Body of pancreas (tissue), 4 donors: ENCODE results near the gene SGMS1. TPM values are rescaled to one million over a fixed set of nuclear protein-coding genes. Genes with fewer than 3 reads are reported as not detected.

Experiments used
- ATAC-seq: fragments of 150-250 bp; one replicate; pipeline ENCODE4 v1.9.1; 2016
- DNase-seq, 4 donors: peaks; one replicate each; pipeline ENCODE4 v3.0.0-alpha.2; 2019
- H3K27ac ChIP-seq, 4 donors: fragments of 200-600 bp; sonication (generic); 1 replicate in 3 of 4; 2 replicates in 1 of 4; pipeline versions ENCODE4 v1.5.1 to v1.6.1; 2016 to 2019; ENCODE audit warnings: mild to moderate bottlenecking in 1 of 4, mixed read lengths in 1 of 4, moderate library complexity in 1 of 4
- H3K27me3 ChIP-seq, 2 donors: fragments of 200-600 bp; sonication (generic); one replicate each; pipeline ENCODE4 v1.6.0; 2016; ENCODE audit warnings: mild to moderate bottlenecking in 1 of 2
- H3K36me3 ChIP-seq, 2 donors: fragments of 200-600 bp; sonication (generic); replicated peaks in 1 of 2; 2 replicates each; pipeline ENCODE4 v1.5.1; 2016; ENCODE audit warnings: low read depth in 2 of 2; ENCODE audit not compliant: insufficient read depth in 1 of 2
- H3K4me1 ChIP-seq: fragments of 200-600 bp; sonication (generic); one replicate; pipeline ENCODE4 v1.6.0; 2016
- H3K4me3 ChIP-seq, 2 donors: fragments of 200-600 bp; sonication (generic); 1 replicate in 1 of 2; 2 replicates in 1 of 2; pipeline ENCODE4 v1.5.1; 2016 to 2019
- H3K9me3 ChIP-seq, 3 donors: fragments of 200-600 bp; sonication (generic); 1 replicate in 2 of 3; 2 replicates in 1 of 3; pipeline ENCODE4 v1.5.1; 2016
- CTCF ChIP-seq, 7 experiments: fragments of 450-650 bp in 4 of 7; fragments of 200-600 bp in 3 of 7; sonication (generic) in 3 of 7; IDR thresholded peaks; one replicate each; pipeline ENCODE4 v1.5.1; 2016 to 2019; ENCODE audit warnings: antibody characterized with exemption in 7 of 7
- POLR2A ChIP-seq, 3 donors: fragments of 450-650 bp; IDR thresholded peaks; one replicate each; pipeline ENCODE4 v1.6.1; 2016; ENCODE audit warnings: antibody characterized with exemption in 3 of 3, mild to moderate bottlenecking in 2 of 3
- whole genome bisulfite sequencing, 2 donors: methylation state at CpG; one replicate each; pipeline ENCODE4 v1.1.5; 2017; 5-methylcytosine and 5-hydroxymethylcytosine counted together
- intact Hi-C: fragments of 100-400 bp; cut with DNase I; formaldehyde crosslinking; loops from one replicate; pipeline ENCODE4 v1.15.1; 2023
- total RNA-seq, 2 donors: library from RNA; depleted of rRNA; stranded (reverse); fragments of >200 nt; gene quantifications; one replicate each; pipeline ENCODE4 v1.1.0, GENCODE V29; 2016

The SGMS1 gene
- total RNA-seq, 2 donors from 2014 or later, result 46.2 to 68.9 TPM

- no peak overlapping the region for H3K4me3 ChIP-seq
- H3K9me3 ChIP-seq, result no peaks in the 10 kb centered on the region
- H3K27ac ChIP-seq, result no peak overlapping the region
- peaks cover 4% of the 10 kb centered on the region for H3K4me1 ChIP-seq
- DNase-seq (no peak), ATAC-seq (no peak)
- no peak for TF ChIP-seq POLR2A (IDR thresholded peaks at IDR 0.05)
- no peak for TF ChIP-seq CTCF (IDR thresholded peaks at IDR 0.05)
- H3K36me3 ChIP-seq, result no peaks in the 10 kb centered on the region
- WGBS, 2 donors, result 86 to 96% methylated on average over 2 of the region's 2 CpGs
- intact Hi-C loops, result no loop called here
- no peaks in the 10 kb centered on the region for H3K27me3 ChIP-seq
Observed at GRCh38 chr10:50334273-50334672, 289.5 kb downstream of the SGMS1 start.

GRCh38 chr10:50333872-50334271 lies 289.9 kb downstream of the SGMS1 start:
- intact Hi-C loops, result no loop called here
- ATAC-seq (no peak), DNase-seq (no peak)
- Histone ChIP-seq H3K36me3 (no peaks in the 10 kb centered on the region), H3K4me3 (no peak overlapping the region), H3K9me3 (no peaks in the 10 kb centered on the region), H3K27ac (no peak overlapping the region), H3K4me1 (peaks cover 4% of the 10 kb centered on the region), H3K27me3 (no peaks in the 10 kb centered on the region)
- TF ChIP-seq CTCF (IDR thresholded peaks at IDR 0.05), result no peak
- no peak for TF ChIP-seq POLR2A (IDR thresholded peaks at IDR 0.05)

- no peak for TF ChIP-seq CTCF (IDR thresholded peaks at IDR 0.05)
- no peak for TF ChIP-seq POLR2A (IDR thresholded peaks at IDR 0.05)
- intact Hi-C loops, result no loop called here
- ATAC-seq, result no peak
- WGBS, 2 donors, result 83 to 84% methylated on average over 3 of the region's 3 CpGs
- H3K4me1 ChIP-seq, result peaks cover 4% of the 10 kb centered on the region
- no peaks in the 10 kb centered on the region for H3K27me3 ChIP-seq
- no peaks in the 10 kb centered on the region for H3K9me3 ChIP-seq
- no peaks in the 10 kb centered on the region for H3K36me3 ChIP-seq
- H3K4me3 ChIP-seq, result no peak overlapping the region
- no peak overlapping the region for H3K27ac ChIP-seq
- DNase-seq, result no peak
Observed at GRCh38 chr10:50332108-50332842, 291.5 kb downstream of the SGMS1 start.

- intact Hi-C loops, result no loop called here
- Histone ChIP-seq H3K9me3 (no peaks in the 10 kb centered on the region), H3K36me3 (no peaks in the 10 kb centered on the region), H3K4me1 (peaks cover 4% of the 10 kb centered on the region), H3K27me3 (no peaks in the 10 kb centered on the region), H3K4me3 (no peak overlapping the region), H3K27ac (no peak overlapping the region)
- DNase-seq (no peak), ATAC-seq (no peak)
- no peak for TF ChIP-seq CTCF (IDR thresholded peaks at IDR 0.05)
- TF ChIP-seq POLR2A (IDR thresholded peaks at IDR 0.05), result no peak
- 94 to 96% methylated on average over 2 of the region's 2 CpGs for WGBS, 2 donors
Observed at GRCh38 chr10:50331486-50331885, 292.3 kb downstream of the SGMS1 start.
